ENCODE data around the gene ADAM33. TPM values are rescaled to one million over a fixed set of nuclear protein-coding genes. Genes with fewer than 3 reads are reported as not detected.

ADAM33 gene
- total and polyA plus RNA-seq, 3 experiments from 2014 or later, result not detected

GRCh38 chr20:3724356-3724755 lies 42.5 kb upstream of the ADAM33 start:
- no peak overlapping the region for H3K27ac ChIP-seq (ENCODE audit: low read depth, low read length)
- no peak overlapping the region for H3K4me3 Mint-ChIP-seq
- H3K36me3 ChIP-seq (ENCODE audit: insufficient read depth, low read length), result no peaks in the 10 kb centered on the region
- H3K4me1 ChIP-seq (ENCODE audit: insufficient read depth, low read length), result no peaks in the 10 kb centered on the region
- no peaks in the 10 kb centered on the region for H3K36me3 Mint-ChIP-seq
- H3K9me3 Mint-ChIP-seq, result peaks cover 0 to 3% (median 0%) of the 10 kb centered on the region in 5 donors
- peaks cover 2 to 9% (median 6%) of the 10 kb centered on the region in 3 donors for H3K4me1 Mint-ChIP-seq
- CTCF ChIA-PET, result interaction anchor here (0.8 to 1.0 kb wide), 2 partner anchors 13 to 95 kb away, joined by 3 read pairs; no protein-coding TSS in a partner anchor
- POLR2A ChIA-PET, result no interaction called here
- H3K9me3 ChIP-seq (ENCODE audit: low read length), result no peaks in the 10 kb centered on the region
- no peak for DNase-seq
- H3K27ac Mint-ChIP-seq, result no peak overlapping the region
- peaks cover 20 to 66% of the 10 kb centered on the region in 2 donors for H3K27me3 Mint-ChIP-seq
- H3K27me3 ChIP-seq (ENCODE audit: insufficient read depth, low read length, poor library complexity, severe bottlenecking), result peaks cover 5% of the 10 kb centered on the region
- H3K4me3 ChIP-seq (ENCODE audit: low read length), result no peak overlapping the region

DNA sequence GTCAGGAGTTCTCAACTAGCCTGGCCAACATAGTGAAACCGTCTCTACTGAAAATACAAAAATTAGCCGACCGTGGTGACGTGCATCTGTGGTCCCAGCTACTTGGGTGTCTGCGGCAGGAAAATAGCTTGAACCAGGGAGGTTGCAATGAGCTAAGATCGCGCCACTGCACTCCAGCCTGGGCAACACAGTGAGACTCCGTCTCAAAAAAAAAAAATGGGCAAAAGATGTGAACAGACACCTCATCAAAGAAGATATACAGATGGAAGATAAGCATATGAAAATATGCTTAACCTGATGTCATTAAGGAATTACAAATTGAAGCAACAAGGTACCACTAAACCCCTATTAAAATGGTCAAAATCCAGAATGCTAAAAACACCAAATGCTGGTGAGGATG lies 41.5 kb upstream of the ADAM33 start:
- peaks cover 23 to 65% of the 10 kb centered on the region in 2 donors for H3K27me3 Mint-ChIP-seq
- no peaks in the 10 kb centered on the region for H3K36me3 Mint-ChIP-seq
- Histone ChIP-seq H3K27me3 (ENCODE audit: insufficient read depth, low read length, poor library complexity, severe bottlenecking) (peaks cover 5% of the 10 kb centered on the region), H3K4me1 (ENCODE audit: insufficient read depth, low read length) (no peaks in the 10 kb centered on the region), H3K27ac (ENCODE audit: low read depth, low read length) (no peak overlapping the region), H3K9me3 (ENCODE audit: low read length) (no peaks in the 10 kb centered on the region), H3K36me3 (ENCODE audit: insufficient read depth, low read length) (no peaks in the 10 kb centered on the region), H3K4me3 (ENCODE audit: low read length) (no peak overlapping the region)
- no peak for DNase-seq
- CTCF ChIA-PET, result no interaction called here
- POLR2A ChIA-PET, result no interaction called here
- H3K4me1 Mint-ChIP-seq, result peaks cover 2 to 9% (median 6%) of the 10 kb centered on the region in 3 donors
- H3K9me3 Mint-ChIP-seq, result peaks cover 0 to 3% (median 0%) of the 10 kb centered on the region in 5 donors
- no peak overlapping the region for H3K27ac Mint-ChIP-seq
- H3K4me3 Mint-ChIP-seq, result no peak overlapping the region

GRCh38 chr20:3721912-3722311 lies 40.1 kb upstream of the ADAM33 start:
- DNase-seq, result no peak
- peaks cover 17 to 61% of the 10 kb centered on the region in 2 donors for H3K27me3 Mint-ChIP-seq
- Histone ChIP-seq H3K4me3 (ENCODE audit: low read length) (no peak overlapping the region), H3K27ac (ENCODE audit: low read depth, low read length) (no peak overlapping the region), H3K9me3 (ENCODE audit: low read length) (no peaks in the 10 kb centered on the region), H3K36me3 (ENCODE audit: insufficient read depth, low read length) (no peaks in the 10 kb centered on the region), H3K4me1 (ENCODE audit: insufficient read depth, low read length) (no peaks in the 10 kb centered on the region), H3K27me3 (ENCODE audit: insufficient read depth, low read length, poor library complexity, severe bottlenecking) (peaks cover 5% of the 10 kb centered on the region)
- POLR2A ChIA-PET, result no interaction called here
- no peak overlapping the region for H3K4me3 Mint-ChIP-seq
- H3K4me1 Mint-ChIP-seq, result peaks cover 2 to 9% (median 6%) of the 10 kb centered on the region in 3 donors
- peaks cover 0 to 3% (median 0%) of the 10 kb centered on the region in 5 donors for H3K9me3 Mint-ChIP-seq
- H3K27ac Mint-ChIP-seq, result no peak overlapping the region
- no peaks in the 10 kb centered on the region for H3K36me3 Mint-ChIP-seq
- CTCF ChIA-PET, result no interaction called here

- H3K4me3 Mint-ChIP-seq, result no peak overlapping the region
- H3K36me3 Mint-ChIP-seq, result no peaks in the 10 kb centered on the region
- Histone ChIP-seq H3K4me3 (ENCODE audit: low read length) (no peak overlapping the region), H3K27ac (ENCODE audit: low read depth, low read length) (no peak overlapping the region), H3K27me3 (ENCODE audit: insufficient read depth, low read length, poor library complexity, severe bottlenecking) (peaks cover 5% of the 10 kb centered on the region), H3K9me3 (ENCODE audit: low read length) (no peaks in the 10 kb centered on the region), H3K36me3 (ENCODE audit: insufficient read depth, low read length) (no peaks in the 10 kb centered on the region), H3K4me1 (ENCODE audit: insufficient read depth, low read length) (no peaks in the 10 kb centered on the region)
- DNase-seq, result no peak
- no peak overlapping the region for H3K27ac Mint-ChIP-seq
- peaks cover 0 to 3% (median 0%) of the 10 kb centered on the region in 5 donors for H3K9me3 Mint-ChIP-seq
- POLR2A ChIA-PET, result no interaction called here
- CTCF ChIA-PET, result no interaction called here
- peaks cover 2 to 9% (median 6%) of the 10 kb centered on the region in 3 donors for H3K4me1 Mint-ChIP-seq
- H3K27me3 Mint-ChIP-seq, result peaks cover 17 to 68% of the 10 kb centered on the region in 2 donors
These were observed 38.8 kb upstream of the ADAM33 start for GRCh38 chr20:3720626-3721025.

GRCh38 chr20:3720068-3720467 lies 38.3 kb upstream of the ADAM33 start:
- Mint-ChIP-seq H3K9me3 (peaks cover 0 to 3% (median 0%) of the 10 kb centered on the region in 5 donors), H3K27me3 (peaks cover 17 to 68% of the 10 kb centered on the region in 2 donors), H3K4me1 (peaks cover 2 to 9% (median 6%) of the 10 kb centered on the region in 3 donors), H3K27ac (no peak overlapping the region), H3K4me3 (no peak overlapping the region), H3K36me3 (no peaks in the 10 kb centered on the region)
- Histone ChIP-seq H3K27ac (ENCODE audit: low read depth, low read length) (no peak overlapping the region), H3K36me3 (ENCODE audit: insufficient read depth, low read length) (no peaks in the 10 kb centered on the region), H3K4me3 (ENCODE audit: low read length) (no peak overlapping the region), H3K27me3 (ENCODE audit: insufficient read depth, low read length, poor library complexity, severe bottlenecking) (peaks cover 5% of the 10 kb centered on the region), H3K4me1 (ENCODE audit: insufficient read depth, low read length) (no peaks in the 10 kb centered on the region), H3K9me3 (ENCODE audit: low read length) (no peaks in the 10 kb centered on the region)
- DNase-seq, result no peak
- ChIA-PET CTCF (interaction anchor here (1.6 kb wide), 1 partner anchor 9 kb away, joined by 5 read pairs; no protein-coding TSS in a partner anchor), POLR2A (no interaction called here)

DNA sequence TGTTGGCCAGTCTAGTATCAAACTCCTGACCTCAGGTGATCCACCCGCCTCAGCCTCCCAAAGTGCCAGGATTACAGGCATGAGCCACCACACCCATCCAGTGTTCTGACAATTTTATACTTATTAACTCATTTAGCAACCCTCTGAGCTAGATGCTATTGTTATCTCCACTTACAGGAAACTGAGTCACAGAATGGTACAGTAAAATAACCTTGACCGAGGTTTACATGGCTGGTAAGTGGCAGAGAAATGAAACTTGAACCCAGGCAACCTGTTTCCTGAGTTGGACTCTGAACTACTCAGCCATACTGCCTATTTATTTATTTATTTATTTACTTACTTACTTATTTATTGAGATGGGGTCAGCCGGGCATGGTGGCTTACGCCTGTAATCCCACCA lies 37.2 kb upstream of the ADAM33 start:
- Histone ChIP-seq H3K36me3 (ENCODE audit: insufficient read depth, low read length) (no peaks in the 10 kb centered on the region), H3K27ac (ENCODE audit: low read depth, low read length) (no peak overlapping the region), H3K9me3 (ENCODE audit: low read length) (no peaks in the 10 kb centered on the region), H3K27me3 (ENCODE audit: insufficient read depth, low read length, poor library complexity, severe bottlenecking) (peaks cover 5% of the 10 kb centered on the region), H3K4me1 (ENCODE audit: insufficient read depth, low read length) (no peaks in the 10 kb centered on the region), H3K4me3 (ENCODE audit: low read length) (no peak overlapping the region)
- Mint-ChIP-seq H3K36me3 (no peaks in the 10 kb centered on the region), H3K27ac (no peak overlapping the region), H3K4me3 (no peak overlapping the region), H3K4me1 (peaks cover 2 to 9% (median 6%) of the 10 kb centered on the region in 3 donors), H3K27me3 (peaks cover 17 to 60% of the 10 kb centered on the region in 2 donors), H3K9me3 (no peaks in the 10 kb centered on the region)
- DNase-seq, result no peak
- POLR2A ChIA-PET, result no interaction called here
- CTCF ChIA-PET, result interaction anchor here (1.6 kb wide), 1 partner anchor 8 kb away, joined by 5 read pairs; no protein-coding TSS in a partner anchor

- Histone ChIP-seq H3K27ac (ENCODE audit: low read depth, low read length) (no peak overlapping the region), H3K4me1 (ENCODE audit: insufficient read depth, low read length) (no peaks in the 10 kb centered on the region), H3K27me3 (ENCODE audit: insufficient read depth, low read length, poor library complexity, severe bottlenecking) (peaks cover 5% of the 10 kb centered on the region), H3K9me3 (ENCODE audit: low read length) (no peaks in the 10 kb centered on the region), H3K4me3 (ENCODE audit: low read length) (no peak overlapping the region), H3K36me3 (ENCODE audit: insufficient read depth, low read length) (no peaks in the 10 kb centered on the region)
- Mint-ChIP-seq H3K27ac (no peak overlapping the region), H3K36me3 (no peaks in the 10 kb centered on the region), H3K4me3 (no peak overlapping the region), H3K27me3 (peaks cover 15 to 50% of the 10 kb centered on the region in 2 donors), H3K4me1 (peaks cover 2 to 9% (median 6%) of the 10 kb centered on the region in 3 donors), H3K9me3 (no peaks in the 10 kb centered on the region)
- ChIA-PET CTCF (interaction anchor here (0.7 to 1.4 kb wide), 2 partner anchors 10 to 139 kb away, joined by 3 to 4 read pairs; no protein-coding TSS in a partner anchor), POLR2A (no interaction called here)
- DNase-seq, result peak in 1 of 5 donors; percentile 9
These were observed 34.5 kb upstream of the ADAM33 start for GRCh38 chr20:3716195-3716834.

DNA sequence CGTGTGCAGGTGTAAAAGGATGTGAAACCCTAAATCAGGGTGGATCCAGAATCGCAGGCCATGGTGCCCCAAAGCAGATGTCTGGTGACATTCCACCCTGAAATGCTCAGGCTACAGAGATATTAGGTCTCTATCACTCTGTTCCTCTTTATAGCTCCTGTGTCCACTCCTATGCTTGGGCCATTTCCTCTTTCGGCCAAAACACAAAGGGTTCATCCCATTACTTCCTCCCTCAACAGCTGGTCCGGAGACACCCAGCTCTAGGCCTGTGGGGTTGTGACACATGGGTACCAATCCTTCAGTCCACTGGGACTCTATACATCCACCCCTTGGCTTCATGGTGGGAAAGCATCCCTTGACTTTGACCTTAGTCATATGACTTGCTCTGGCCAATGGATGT lies 32.3 kb upstream of the ADAM33 start:
- ChIA-PET POLR2A (no interaction called here), CTCF (interaction anchor here (0.9 kb wide), 1 partner anchor 30 kb away, joined by 3 read pairs; no protein-coding TSS in a partner anchor)
- H3K4me1 Mint-ChIP-seq, result peaks cover 2 to 7% (median 7%) of the 10 kb centered on the region in 3 donors
- H3K4me1 ChIP-seq (ENCODE audit: insufficient read depth, low read length), result no peaks in the 10 kb centered on the region
- DNase-seq, result no peak
- H3K27me3 Mint-ChIP-seq, result peaks cover 14 to 33% of the 10 kb centered on the region in 2 donors
- no peaks in the 10 kb centered on the region for H3K9me3 Mint-ChIP-seq
- H3K4me3 Mint-ChIP-seq, result no peak overlapping the region
- no peaks in the 10 kb centered on the region for H3K36me3 ChIP-seq (ENCODE audit: insufficient read depth, low read length)
- H3K9me3 ChIP-seq (ENCODE audit: low read length), result no peaks in the 10 kb centered on the region
- no peaks in the 10 kb centered on the region for H3K36me3 Mint-ChIP-seq
- no peak overlapping the region for H3K27ac Mint-ChIP-seq
- H3K4me3 ChIP-seq (ENCODE audit: low read length), result no peak overlapping the region
- H3K27me3 ChIP-seq (ENCODE audit: insufficient read depth, low read length, poor library complexity, severe bottlenecking), result no peaks in the 10 kb centered on the region
- H3K27ac ChIP-seq (ENCODE audit: low read depth, low read length), result no peak overlapping the region
